OCI-LY7 (cell line): Measurements from ENCODE around the gene TCERG1L. TPM values are rescaled to one million over a fixed set of nuclear protein-coding genes. Genes with fewer than 3 reads are reported as not detected.

ENCODE experiments used
- BruUV-seq: library from RNA; stranded (reverse); fragments of 400-500 nt; replicated peaks from 2 replicates; lab custom pipeline; 2021; lab: Mats Ljungman, UMichigan
- CTCF ChIA-PET: fragments of 300-600 bp; sonication (Branson Sonifier 250); formaldehyde crosslinking; loops from one replicate; lab custom pipeline; 2022; ENCODE audit warnings: antibody characterized with exemption; ENCODE audit not compliant: unreplicated experiment; lab: Charles Lee
- POLR2A ChIA-PET: fragments of 300-600 bp; sonication (Branson Sonifier 250); formaldehyde crosslinking; loops from one replicate; lab custom pipeline; 2022; ENCODE audit warnings: antibody characterized with exemption; lab: Charles Lee
- DNase-seq: peaks from one replicate; pipeline ENCODE4 v3.0.0-alpha.2; 2015; ENCODE audit warnings: low spot score
- H2AFZ ChIP-seq: fragments of 200-600 bp; sonication (generic), shearing (Covaris generic); 2 replicates; pipeline ENCODE4 v1.6.1; 2014; ENCODE audit warnings: mild to moderate bottlenecking, antibody characterized with exemption, low read length, moderate library complexity
- H3K27ac ChIP-seq: fragments of 200-600 bp; sonication (generic); 2 replicates; pipeline ENCODE4 v1.5.1; 2014; ENCODE audit warnings: mixed run types, low read depth, mild to moderate bottlenecking, moderate library complexity, low read length, inconsistent platforms; ENCODE audit not compliant: poor library complexity, severe bottlenecking
- H3K36me3 ChIP-seq: fragments of 200-600 bp; sonication (generic); 2 replicates; pipeline ENCODE4 v1.6.1; 2014; ENCODE audit warnings: mild to moderate bottlenecking, antibody characterized with exemption, low read length, moderate library complexity, mixed read lengths; ENCODE audit not compliant: insufficient read depth
- H3K4me1 ChIP-seq: fragments of 200-600 bp; sonication (generic); 2 replicates; pipeline ENCODE4 v1.5.1; 2014; ENCODE audit warnings: mild to moderate bottlenecking, low read length; ENCODE audit not compliant: insufficient read depth, poor library complexity, severe bottlenecking
- H3K4me2 ChIP-seq: fragments of 200-600 bp; sonication (generic); 2 replicates; pipeline ENCODE4 v1.6.1; 2014; ENCODE audit warnings: mild to moderate bottlenecking, low read length
- H3K4me3 ChIP-seq: fragments of 200-600 bp; sonication (generic); 2 replicates; pipeline ENCODE4 v1.5.1; 2014; ENCODE audit warnings: mild to moderate bottlenecking, low read depth, low read length; ENCODE audit not compliant: poor library complexity, severe bottlenecking
- H3K79me2 ChIP-seq: fragments of 200-600 bp; sonication (generic); 2 replicates; pipeline ENCODE4 v1.6.1; 2016; ENCODE audit warnings: low read depth, mild to moderate bottlenecking, low read length, moderate library complexity, mixed read lengths; ENCODE audit not compliant: insufficient read depth
- H3K9me2 ChIP-seq: fragments of 200-600 bp; sonication (generic); 2 replicates; pipeline ENCODE4 v1.6.1; 2016; ENCODE audit warnings: mild to moderate bottlenecking, low read length, mixed read lengths; ENCODE audit not compliant: insufficient read depth
- H3K9me3 ChIP-seq: fragments of 200-600 bp; sonication (generic); 2 replicates; pipeline ENCODE4 v1.6.1; 2014; ENCODE audit warnings: mild to moderate bottlenecking, mixed run types, low read length, mixed read lengths
- H4K20me1 ChIP-seq: fragments of 200-600 bp; sonication (generic); 2 replicates; pipeline ENCODE4 v1.6.1; 2014; ENCODE audit warnings: mild to moderate bottlenecking, antibody characterized with exemption, low read length, moderate library complexity, mixed read lengths; ENCODE audit not compliant: insufficient read depth
- CTCF ChIP-seq: fragments of 200-600 bp; sonication (generic); conservative IDR thresholded peaks from 2 replicates; pipeline ENCODE4 v1.5.1; 2014; ENCODE audit warnings: mild to moderate bottlenecking, antibody characterized with exemption, low read length, moderate library complexity, mixed read lengths
- EZH2phosphoT487 ChIP-seq: fragments of 200-600 bp; sonication (generic); IDR thresholded peaks from 2 replicates; pipeline ENCODE4 v1.6.1; 2018; ENCODE audit warnings: low read depth, borderline replicate concordance, mild to moderate bottlenecking, mixed run types, antibody characterized with exemption, low read length, moderate library complexity, mixed read lengths
- intact Hi-C: fragments of 100-400 bp; cut with micrococcal nuclease; formaldehyde crosslinking; loops from one replicate; pipeline ENCODE4 v1.10.0; 2022; ENCODE audit not compliant: unreplicated experiment
- total RNA-seq, 2 experiments: library from RNA; depleted of rRNA in 1 of 2; stranded (reverse); fragments of >200 nt in 1 of 2; shearing (Covaris generic) in 1 of 2; gene quantifications; 2 replicates each; pipeline ENCODE4 v1.2.3, GENCODE V29; 2014 to 2022

The TCERG1L gene
- total RNA-seq, 2 experiments from 2014 or later, result not detected

- intact Hi-C loops, result no loop called here
- Histone ChIP-seq H3K4me2 (no peak overlapping the region), H3K4me3 (no peak overlapping the region), H3K9me3 (peaks cover 12% of the 10 kb centered on the region; the same call in 1 of the 2 replicates), H2AFZ (no peak overlapping the region), H3K4me1 (no peaks in the 10 kb centered on the region), H3K27ac (no peak overlapping the region), H4K20me1 (no peaks in the 10 kb centered on the region), H3K9me2 (no peaks in the 10 kb centered on the region), H3K79me2 (no peaks in the 10 kb centered on the region), H3K36me3 (no peaks in the 10 kb centered on the region)
- ChIA-PET CTCF (no interaction called here), POLR2A (no interaction called here)
- DNase-seq, result no peak
- TF ChIP-seq CTCF (no peak), EZH2phosphoT487 (no peak)
- no TSS peak for BruUV-seq
These were observed 135.6 kb downstream of the TCERG1L start for GRCh38 chr10:131175891-131176290.

DNA sequence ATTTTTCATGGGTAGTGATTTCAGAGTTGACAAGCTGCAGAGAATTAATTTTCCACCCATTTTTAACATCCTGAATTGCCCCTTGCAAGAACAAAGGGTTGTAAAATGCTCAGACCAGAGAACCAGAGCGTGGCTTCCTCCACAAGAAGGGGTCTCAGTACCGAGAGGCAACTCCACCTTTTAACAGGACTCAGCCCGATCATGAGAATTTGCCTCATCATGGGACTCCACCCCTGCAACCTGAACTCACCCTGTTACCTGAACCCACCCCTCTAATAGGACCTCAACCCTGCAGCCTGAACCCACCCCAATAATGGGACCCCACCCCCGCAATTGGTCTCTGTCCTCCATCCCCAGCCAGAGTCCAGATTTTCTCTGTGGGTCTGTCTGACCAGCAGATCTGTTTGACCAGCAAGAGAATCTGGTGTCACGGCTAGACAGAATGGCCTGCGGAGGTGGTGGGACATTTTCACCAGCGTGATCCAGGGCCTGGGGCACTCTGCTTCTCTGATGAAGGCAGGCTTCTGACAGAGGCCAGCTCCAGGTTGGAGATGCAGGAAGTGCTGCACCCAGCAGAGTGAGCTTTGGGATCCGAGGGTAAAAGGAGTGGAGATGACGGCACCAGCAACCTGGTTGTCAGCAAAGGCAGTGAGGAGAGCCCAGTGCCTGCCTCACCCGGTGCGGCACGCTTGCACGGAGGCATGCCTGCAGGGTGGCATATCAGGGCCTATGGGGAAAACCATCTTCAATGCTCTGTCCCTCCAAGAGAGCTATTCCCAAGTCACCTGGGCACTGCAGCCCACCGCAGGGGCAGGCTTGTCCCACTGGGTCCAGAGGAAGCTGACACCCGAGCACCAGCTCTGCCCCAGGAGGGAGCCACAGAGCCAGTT, 136.6 kb downstream of the TCERG1L start:
- intact Hi-C loops, result no loop called here
- H2AFZ ChIP-seq, result no peak overlapping the region
- no peak overlapping the region for H3K4me3 ChIP-seq
- H3K27ac ChIP-seq, result no peak overlapping the region
- H3K4me1 ChIP-seq, result no peaks in the 10 kb centered on the region
- H3K4me2 ChIP-seq, result no peak overlapping the region
- no peaks in the 10 kb centered on the region for H3K36me3 ChIP-seq
- DNase-seq, result no peak
- H3K9me2 ChIP-seq, result no peaks in the 10 kb centered on the region
- no peaks in the 10 kb centered on the region for H3K79me2 ChIP-seq
- no TSS peak for BruUV-seq
- H3K9me3 ChIP-seq, result peaks cover 12% of the 10 kb centered on the region; the same call in 1 of the 2 replicates
- CTCF ChIA-PET, result no interaction called here
- POLR2A ChIA-PET, result no interaction called here
- TF ChIP-seq EZH2phosphoT487 (no peak), CTCF (no peak)
- H4K20me1 ChIP-seq, result no peaks in the 10 kb centered on the region

GRCh38 chr10:131174211-131174565, 137.3 kb downstream of the TCERG1L start:
- Histone ChIP-seq H2AFZ (no peak overlapping the region), H3K9me2 (no peaks in the 10 kb centered on the region), H3K36me3 (no peaks in the 10 kb centered on the region), H3K4me1 (no peaks in the 10 kb centered on the region), H3K4me2 (no peak overlapping the region), H4K20me1 (no peaks in the 10 kb centered on the region), H3K4me3 (no peak overlapping the region), H3K9me3 (peaks cover 12% of the 10 kb centered on the region; the same call in 1 of the 2 replicates), H3K79me2 (no peaks in the 10 kb centered on the region), H3K27ac (no peak overlapping the region)
- intact Hi-C loops, result no loop called here
- POLR2A ChIA-PET, result no interaction called here
- TF ChIP-seq CTCF, result no peak
- no peak for TF ChIP-seq EZH2phosphoT487
- BruUV-seq, result no TSS peak
- DNase-seq, result no peak
- CTCF ChIA-PET, result no interaction called here
